ENCODE measurements around the gene MEGF11.

DNA sequence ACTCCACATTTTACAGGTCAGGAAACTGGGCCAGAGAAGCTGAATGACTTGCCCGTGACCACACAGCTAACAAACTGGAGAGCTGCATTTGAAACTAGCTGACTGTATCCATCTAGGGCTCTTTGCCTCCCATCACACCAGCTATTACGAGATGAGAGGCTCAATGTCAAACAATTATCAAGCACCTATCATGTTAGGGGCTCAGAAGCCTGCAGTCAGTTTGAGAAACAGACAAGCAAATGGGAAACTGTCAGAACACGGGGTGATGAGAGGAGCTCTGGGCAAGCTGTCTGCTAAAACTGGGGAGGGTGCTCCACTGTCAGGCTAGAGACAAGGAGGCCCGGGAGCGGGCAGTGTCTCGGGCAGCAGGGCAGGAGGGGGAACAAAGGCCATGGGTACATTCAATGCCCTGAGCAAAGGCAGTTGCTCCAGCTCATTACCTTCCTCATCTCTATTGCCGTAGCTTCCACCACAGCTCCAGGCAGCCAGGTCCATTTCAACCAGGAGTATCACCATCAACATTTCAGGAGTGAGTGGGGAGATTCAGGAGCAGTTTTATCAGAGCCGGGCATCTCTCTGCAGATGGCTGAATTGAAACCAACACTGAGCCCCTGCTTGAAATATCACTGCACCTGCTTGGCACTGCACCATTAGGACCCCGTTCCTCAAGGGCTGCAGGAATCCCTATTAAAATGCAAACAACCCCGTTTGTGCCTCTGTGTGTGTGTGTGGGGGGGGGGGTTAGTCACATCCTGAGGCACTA is 261.6 kb downstream of the MEGF11 start:
- TF ChIP-seq, protein P1, sequence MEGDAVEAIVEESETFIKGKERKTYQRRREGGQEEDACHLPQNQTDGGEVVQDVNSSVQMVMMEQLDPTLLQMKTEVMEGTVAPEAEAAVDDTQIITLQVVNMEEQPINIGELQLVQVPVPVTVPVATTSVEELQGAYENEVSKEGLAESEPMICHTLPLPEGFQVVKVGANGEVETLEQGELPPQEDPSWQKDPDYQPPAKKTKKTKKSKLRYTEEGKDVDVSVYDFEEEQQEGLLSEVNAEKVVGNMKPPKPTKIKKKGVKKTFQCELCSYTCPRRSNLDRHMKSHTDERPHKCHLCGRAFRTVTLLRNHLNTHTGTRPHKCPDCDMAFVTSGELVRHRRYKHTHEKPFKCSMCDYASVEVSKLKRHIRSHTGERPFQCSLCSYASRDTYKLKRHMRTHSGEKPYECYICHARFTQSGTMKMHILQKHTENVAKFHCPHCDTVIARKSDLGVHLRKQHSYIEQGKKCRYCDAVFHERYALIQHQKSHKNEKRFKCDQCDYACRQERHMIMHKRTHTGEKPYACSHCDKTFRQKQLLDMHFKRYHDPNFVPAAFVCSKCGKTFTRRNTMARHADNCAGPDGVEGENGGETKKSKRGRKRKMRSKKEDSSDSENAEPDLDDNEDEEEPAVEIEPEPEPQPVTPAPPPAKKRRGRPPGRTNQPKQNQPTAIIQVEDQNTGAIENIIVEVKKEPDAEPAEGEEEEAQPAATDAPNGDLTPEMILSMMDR (conservative IDR thresholded peaks at IDR 0.05; ENCODE audit: low read length): no peak
- TF ChIP-seq EZH2phosphoT487 (IDR thresholded peaks at IDR 0.05; ENCODE audit: borderline replicate concordance): no peak
